HG03135 (cell line): ENCODE results near the gene C1orf216.
"Not testable (repeated sequence)": the region's sequence is repeated elsewhere in the genome, so short reads cannot be mapped to it uniquely, and the experiment has no call there.

Experiments used
- ATAC-seq: cut with Tn5 transposase; IDR thresholded peaks from one replicate; pipeline ENCODE4 v1.9.1; 2021; ENCODE audit warnings: mild to moderate bottlenecking, moderate library complexity; ENCODE audit not compliant: unreplicated experiment

C1orf216 gene, protein sequence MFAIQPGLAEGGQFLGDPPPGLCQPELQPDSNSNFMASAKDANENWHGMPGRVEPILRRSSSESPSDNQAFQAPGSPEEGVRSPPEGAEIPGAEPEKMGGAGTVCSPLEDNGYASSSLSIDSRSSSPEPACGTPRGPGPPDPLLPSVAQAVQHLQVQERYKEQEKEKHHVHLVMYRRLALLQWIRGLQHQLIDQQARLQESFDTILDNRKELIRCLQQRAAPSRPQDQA

DNA sequence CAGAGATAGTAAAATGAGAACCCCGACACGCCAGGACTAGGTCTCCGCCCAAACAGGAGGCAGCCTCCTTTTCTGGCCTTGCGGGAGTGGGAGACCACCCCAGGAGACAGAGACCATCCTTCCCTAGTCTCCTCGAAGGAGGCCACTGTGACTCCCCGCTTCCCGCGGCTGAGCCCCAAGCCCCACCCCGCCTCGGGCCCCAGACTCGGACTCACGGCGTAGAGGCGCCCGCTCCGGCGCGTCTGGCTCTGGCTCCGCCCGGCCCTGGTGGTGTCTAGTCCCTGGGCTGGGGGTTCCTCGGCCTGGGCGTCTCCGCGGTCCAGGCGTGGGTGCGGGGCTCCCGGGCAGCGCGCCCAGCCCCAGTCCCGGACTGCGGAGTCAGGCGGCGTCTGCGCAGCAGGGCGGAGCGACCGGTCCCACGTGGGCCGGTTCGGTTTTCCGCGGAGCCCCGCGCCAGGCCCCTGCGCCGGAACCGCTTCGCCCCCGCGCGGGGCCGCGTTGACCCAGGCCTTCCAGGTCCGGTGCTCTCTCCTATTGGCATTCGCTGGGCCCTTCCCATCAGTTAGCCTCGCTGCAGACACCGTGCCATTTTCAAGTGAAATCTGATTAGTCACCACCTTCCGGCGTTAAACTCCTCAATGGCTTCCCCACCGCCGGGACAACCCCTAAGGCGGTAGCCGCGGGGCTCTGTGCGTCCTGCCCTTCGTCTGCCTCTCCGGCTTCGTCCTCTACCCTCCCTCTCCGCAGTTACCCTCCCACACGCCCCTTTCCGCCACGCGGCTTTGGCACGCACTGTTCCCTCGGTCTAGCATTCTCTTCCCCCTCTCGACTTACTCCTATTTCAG is at the start of gene C1orf216:
TSS of gene C1orf216 (minus strand) at position 393 of the 845 bp plus-strand sequence. CDS start 2,563 bp downstream, outside the sequence.
- no peak for ATAC-seq

DNA sequence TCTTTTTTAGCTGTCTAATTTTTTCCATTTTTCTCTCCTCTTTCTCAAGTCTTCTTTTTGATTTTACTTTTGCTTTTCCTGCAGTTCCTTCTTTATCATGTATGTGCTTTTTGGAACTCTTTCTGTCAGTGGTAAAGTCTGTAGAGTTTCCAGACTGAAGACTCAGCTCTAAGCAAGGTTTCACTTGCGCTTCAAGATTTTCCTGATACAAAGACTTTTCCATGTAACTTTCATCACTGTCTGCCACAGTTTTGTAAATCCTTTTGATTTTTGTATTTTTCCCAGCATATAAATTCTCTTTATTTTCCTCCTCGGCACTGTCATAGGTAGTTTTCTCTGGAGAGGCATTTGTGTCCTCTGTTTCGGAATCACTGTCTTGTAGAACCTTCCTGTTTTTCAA is 45.6 kb upstream of the C1orf216 start:
- ATAC-seq: no peak

DNA sequence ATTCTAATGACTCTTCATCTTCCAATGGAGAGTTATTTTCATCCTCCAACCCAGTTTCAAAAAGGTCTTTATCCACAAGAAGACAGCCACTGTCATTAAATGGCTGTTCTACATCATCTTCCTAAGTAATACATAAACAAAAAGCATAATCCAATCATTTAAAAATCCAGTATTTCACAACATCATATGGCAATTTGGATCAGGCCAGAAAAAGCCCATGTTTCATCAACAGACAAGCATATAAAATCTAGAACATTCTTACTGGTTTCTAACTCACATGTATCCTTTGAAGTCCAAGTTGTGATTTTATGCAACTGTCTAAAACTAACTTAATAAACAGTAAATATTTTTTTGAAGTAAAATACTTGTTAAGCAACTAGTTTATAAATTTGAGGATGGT is 44.5 kb upstream of the C1orf216 start:
- ATAC-seq: no peak

DNA sequence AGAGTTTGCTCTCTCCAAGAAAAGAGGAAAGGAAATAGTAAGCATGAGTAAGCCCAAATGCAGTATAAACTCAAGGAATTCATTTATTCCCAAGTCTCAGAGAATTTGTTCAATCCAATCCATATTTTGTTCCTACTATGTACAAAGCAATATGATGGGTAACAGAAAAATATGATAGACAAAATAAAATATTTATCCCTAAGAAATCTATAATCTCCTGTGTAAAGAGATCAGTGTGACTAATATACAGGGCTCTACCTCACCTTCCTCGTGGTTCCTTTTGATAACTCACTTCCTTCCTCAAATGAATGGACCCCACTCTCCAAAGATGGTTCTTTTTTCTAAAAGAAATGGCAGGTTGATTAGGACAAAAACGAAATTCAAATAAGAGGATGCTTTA is 43.5 kb upstream of the C1orf216 start:
- no peak for ATAC-seq

DNA sequence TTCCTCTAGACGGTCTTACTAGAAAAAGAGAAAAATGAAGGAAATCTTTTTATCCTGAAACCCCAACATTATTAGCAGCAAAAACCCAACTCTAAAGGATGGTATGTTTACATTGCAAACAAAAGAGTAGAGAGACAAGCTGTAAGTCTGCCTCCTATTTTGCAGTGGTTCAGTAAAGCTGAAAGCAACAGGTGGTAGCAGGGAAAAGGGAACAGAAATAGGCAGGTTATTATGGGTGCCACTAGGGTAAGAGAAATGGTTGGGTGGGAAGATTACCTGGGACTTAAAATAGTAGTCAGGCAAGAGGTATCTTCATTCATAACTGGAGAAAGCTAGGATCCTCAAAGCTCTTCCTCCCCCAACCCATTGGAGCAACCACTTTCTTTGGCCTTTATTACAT is 37.4 kb upstream of the C1orf216 start:
- no peak for ATAC-seq

DNA sequence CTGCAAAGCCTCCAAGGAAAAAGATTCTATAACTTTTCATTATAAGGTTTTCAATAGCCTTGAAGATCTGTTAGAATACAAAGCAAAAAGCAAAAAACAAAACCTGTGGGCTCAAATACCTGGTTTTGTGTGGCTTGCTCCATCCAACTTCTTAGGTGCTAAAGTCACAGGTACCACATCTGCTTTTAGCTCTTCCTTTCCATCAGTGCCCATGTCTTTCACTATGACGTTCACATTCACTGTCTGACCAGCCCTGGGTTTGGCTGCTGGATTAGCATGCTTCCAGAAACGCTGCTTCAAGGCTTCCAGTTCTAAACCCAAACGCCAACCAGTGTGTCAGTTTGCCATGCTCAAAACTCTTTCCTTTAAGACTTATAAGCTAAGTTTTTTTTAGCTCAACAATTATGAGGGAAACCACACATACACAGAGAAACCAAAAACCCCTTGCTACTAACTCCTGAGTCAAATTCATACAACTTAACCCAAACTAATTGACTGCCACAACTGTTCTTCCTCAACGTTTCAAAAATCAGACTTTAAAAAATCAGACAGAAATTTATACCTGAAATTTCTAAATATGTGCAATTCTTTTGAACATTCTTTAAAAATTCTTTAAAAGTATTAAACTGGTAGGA is 35.1 kb upstream of the C1orf216 start:
- no peak for ATAC-seq

DNA sequence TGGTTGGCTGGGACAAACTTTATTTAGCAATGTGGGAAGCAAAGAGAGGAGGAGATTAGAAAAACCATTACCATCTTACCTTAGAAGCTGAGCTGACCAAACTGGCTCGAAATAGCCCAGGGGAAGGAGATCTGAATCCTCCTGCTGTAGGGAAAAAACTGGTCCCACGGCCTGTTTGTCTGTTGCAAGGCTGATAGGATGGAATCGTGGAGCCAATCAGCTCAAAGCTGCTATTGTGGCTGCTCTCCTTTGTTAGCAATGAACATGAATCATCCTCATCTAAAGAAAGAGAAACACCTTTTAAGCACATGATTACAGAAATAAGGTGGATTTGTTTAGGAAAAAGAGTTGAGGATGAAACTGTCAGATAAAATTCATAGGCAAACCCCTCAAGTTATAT is 29.6 kb upstream of the C1orf216 start:
- no peak for ATAC-seq

DNA sequence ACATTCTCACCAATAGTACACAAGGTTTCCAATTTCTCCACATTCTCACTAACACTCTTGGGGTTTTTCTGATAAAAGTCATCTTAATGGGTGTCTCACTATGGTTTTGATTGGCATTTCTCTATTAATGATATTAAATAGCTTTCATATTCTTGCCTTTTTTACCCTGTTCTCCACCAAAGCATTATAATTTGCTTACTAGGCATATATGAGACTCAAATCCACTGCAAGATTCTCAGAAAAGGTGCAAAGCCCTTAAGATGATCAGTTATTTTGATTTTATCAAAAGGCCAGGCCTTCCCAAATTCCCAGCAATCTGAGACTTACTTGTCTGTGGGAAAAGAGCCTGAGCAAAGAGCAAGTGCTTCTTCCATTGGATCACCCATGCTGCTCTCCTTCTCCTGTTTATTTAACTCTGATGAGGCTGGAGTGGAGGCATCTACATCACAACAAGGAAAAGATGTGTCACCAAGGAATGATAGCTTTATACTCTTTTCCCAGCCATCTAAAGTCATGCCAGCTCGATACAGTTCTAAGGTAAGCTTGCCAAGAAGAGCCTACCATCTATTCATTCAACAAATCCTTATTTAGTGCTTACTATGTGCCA is 26.5 kb upstream of the C1orf216 start:
- no peak for ATAC-seq

DNA sequence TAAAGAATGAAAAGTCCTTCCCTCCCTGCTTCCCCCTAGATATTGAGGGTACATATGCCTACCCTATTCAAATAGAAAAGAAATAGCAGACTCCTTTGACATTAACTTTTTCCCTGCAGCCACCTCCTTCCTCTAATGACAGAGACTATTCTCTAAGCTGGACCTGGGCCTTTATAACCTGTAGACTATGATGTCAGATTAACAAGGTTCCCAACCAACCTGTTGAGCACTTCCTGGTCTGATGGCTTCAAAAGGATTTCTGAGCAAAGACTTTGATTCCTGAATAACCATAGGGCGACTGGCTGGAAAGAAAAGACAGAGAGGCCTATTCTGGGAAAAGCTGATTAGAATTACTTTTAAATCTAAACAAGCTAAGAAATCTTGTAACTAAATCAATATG is 18.4 kb upstream of the C1orf216 start:
- no peak for ATAC-seq

DNA sequence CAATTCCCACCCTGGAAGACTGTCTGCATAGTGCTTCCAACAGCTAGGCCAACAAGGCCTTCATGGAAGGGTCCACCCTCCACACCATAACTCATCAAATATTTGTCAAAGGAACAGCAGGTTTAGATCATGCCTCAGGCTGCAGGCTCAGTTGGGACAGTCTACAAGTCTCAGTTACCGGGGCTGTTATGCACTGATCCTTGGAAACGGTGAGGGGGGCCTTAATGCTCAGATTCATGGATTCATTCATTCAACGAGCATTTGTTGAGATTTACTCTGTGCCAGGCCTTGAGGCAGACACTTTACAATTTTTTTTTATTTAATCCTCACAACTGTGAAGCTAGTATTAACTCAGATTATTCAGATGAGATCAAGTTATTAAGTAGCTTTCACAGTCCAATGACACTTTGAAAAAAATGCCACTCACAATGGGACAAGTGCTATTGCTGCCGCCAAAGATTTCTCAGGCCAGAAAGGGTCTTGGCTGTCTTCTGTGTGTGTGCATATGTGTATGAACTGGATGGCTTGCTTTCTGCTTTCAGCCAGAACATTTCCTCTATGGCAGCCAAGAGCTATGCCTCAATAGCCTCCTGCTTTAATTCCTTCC is 8.9 kb upstream of the C1orf216 start:
- no peak for ATAC-seq

DNA sequence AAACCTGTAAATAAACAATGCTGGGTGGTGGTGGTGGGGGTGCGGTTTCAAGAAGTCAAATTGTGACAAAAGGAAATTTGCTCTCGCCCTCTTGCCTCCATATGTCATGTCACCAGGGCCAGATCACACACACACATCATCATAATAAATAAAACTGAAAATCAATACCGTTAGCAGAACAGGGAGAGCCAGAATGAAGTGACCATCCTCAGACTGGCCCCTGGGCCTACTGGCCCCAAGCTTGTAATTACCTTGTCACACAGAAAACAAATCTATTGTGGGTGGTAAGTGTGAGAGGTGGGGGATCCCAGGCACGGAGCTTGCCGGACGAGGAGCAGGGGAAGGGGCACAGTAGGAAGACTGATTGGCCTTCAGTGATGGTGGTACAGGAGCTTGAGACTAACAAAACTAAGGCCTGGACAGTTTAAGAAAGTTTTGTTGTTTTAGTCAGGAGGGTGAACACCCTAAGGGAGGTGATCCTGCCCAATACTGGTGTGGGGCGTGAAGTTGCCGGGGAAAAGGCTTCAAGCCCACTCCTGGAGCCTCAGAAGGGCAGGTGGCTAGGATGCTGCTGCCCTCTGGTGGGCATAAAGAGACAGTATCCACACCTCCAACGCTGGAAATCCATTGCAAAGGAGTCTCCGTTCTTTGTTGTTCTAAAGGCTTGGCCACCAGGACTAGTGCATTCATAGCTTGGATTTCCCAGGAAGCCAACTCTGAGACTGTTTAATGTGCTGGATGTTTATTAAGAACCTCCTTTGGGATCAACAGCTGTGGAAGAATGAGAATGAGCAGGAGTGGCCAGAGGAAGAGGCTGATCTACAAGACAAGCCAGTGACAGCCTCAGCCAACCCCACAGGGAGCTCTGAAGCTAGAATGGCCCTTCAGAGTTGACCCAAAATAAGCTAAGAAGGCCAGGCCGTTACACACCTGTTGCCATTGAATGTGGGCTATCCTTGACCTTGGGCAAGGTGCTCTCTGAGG is 8.1 kb upstream of the C1orf216 start:
- ATAC-seq: no peak

DNA sequence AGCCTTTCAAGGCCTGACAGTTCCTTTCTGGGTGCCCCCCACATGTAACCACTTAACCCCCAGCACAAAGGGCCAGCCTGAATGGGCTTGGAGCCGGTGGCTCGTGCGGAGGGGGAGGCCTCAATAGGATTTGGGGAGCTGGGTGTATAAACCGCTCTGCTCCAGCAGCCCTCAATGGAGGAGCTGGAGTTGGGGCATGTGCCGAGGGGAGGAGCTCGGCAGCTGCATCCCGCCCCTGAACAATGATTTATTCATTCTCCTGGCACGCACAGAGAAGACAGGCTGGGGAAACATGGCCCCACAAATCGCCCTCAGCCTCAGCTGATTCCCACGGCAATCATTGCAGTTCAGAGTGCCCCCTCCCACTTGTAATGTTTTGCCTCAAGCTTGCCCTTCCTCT is 6.9 kb upstream of the C1orf216 start:
- no peak for ATAC-seq

DNA sequence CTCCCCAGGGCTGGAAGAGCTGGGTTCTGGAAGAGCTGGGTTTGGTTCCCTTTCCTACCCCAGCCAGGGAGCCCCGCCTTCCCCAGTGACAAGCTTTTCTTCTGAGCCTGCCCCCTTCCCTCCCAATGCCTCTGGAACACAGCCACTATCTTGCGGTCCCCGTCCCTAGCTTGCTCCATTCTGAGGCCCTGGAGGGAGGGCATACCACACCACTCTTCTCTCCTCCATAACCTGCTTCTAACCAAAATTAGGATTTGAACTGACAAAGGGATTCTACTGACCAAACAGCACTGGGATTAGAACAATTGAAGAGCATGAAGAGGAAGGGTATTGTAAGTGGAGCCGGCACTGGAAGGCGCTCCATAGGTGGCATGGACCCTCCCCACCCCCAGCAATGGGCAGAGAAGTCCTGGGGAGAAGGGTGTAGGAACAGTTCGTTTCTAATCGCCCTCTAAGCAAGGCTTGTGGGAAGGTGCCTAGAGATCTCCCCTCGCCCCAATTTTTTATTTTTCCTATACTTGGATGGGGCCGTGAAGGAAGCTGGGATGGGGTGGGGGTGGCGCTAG is 690 bp downstream of the C1orf216 start:
- no peak for ATAC-seq

DNA sequence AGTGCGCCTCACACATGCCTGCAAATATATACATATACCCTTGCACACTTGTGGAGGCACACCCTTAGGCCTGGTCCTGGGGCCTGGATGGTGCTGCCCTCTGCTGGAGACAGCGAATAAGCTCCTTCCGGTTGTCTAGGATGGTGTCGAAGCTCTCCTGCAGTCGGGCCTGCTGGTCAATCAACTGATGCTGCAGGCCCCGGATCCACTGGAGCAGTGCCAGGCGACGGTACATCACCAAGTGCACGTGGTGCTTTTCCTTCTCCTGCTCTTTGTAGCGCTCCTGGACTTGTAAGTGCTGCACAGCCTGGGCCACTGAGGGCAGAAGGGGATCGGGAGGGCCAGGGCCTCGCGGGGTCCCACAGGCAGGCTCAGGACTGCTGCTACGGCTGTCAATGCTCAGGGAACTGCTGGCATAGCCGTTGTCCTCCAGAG is 3.1 kb downstream of the C1orf216 start:
- ATAC-seq: no peak

DNA sequence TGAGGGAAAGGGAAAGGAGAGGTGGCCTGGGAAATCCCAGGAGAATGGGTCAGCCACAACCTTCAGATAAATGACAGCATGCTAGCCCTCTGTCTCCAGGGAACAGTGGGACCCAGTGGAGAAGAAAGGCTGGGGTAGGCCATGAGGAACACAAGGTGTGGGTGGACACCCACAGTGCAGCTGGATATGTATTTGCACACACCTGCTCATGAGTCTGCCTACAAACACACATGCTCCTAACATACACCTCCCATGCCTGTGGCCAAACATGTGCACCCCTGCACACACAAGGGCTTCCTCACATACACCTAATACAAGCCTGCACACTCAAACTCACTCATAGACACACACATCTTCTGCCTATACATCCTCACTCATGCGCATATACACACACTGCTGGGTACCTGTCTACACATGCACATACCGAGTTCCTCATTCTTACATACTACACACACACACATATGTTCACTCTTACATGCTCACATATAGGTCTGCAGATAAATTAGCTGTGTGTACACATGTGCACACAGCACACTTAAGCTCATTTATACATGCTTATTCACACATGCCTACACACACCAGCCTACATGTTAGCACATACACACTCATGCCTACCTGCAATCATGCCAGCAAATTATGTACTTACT is 3.6 kb downstream of the C1orf216 start:
- no peak for ATAC-seq

DNA sequence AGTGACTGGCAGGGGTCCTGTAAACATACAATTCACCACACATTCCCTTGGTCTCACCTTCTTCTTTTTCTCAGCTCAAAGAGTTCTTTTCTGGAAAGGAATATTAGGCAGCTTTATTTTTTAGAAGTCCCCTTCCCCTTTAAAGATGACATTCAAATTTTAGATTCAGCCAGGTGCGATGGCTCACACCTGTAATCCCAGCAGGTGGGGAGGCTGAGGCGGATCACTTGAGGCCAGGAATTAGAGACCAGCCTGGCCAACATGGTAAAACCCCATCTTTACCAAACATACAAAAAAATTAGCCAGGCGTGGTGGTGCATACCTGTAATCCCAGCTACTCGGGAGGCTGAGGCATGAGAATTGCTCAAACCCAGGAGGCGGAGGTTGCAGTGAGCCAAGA is 7.6 kb downstream of the C1orf216 start:
- ATAC-seq: not testable (repeated sequence)

DNA sequence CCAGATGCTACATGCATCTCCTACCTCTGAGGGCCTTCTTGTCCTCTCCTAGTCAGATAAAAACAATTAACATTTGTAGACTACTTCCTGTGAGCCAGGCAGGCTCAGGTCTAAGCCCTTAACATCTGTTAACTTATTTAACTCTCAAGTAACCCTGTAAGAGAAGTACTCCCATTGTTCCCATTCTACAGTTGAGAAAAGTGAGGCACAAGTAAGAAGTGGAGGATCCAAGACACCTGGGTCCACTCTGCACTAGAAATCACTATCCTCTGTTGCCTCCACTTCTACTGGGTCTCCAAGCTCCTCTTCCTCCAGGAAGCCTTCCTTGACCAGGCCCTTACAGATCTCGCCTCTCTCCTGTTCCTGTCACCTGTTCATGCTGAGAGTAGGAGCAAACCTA is 9.7 kb downstream of the C1orf216 start:
- no peak for ATAC-seq

DNA sequence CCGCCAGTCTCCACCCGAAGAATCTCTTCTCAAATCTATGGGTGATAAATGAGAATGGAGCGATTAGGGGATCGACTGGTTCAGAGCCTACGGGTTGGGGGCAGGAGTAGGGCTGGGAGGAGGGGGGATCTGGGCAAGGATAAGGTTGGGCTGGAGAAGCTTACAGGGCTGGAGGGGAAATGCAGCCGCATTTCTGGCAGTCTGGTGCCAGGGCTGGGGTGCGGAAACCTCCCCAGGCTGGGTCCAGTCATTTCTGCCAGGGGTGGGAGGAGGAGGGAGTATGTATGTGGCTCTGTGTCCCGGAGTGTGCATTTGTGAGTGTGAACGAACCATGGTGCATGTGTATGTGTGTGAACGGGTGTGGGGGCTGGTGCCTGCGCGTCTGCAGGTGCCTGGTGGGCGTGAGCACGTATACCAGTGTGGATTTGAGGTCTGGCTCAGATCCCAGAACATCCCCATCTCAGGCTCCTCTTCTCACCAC is 10.2 kb downstream of the C1orf216 start:
- ATAC-seq: no peak
